HEK293 (cell line): ENCODE measurements around the gene ANK2.

Source experiments
- CTCF ChIA-PET: fragments of 350-600 bp; formaldehyde crosslinking; extraction: SDS; loops from one replicate; lab custom pipeline; 2021; ENCODE audit warnings: antibody characterized with exemption; lab: Yijun Ruan, JAX
- POLR2A ChIA-PET: fragments of 300-600 bp; formaldehyde crosslinking; extraction: SDS; loops from one replicate; lab custom pipeline; 2020; ENCODE audit warnings: antibody characterized with exemption, inconsistent platforms; lab: Yijun Ruan, JAX
- H3K27ac ChIP-seq: fragments of 200-500 bp; sonication (Bioruptor generic); 2 replicates; pipeline ENCODE4 v1.5.1; 2014; ENCODE audit warnings: low read depth, low read length, control low read depth, inconsistent platforms; ENCODE audit errors: extremely low read depth
- H3K36me3 ChIP-seq, 2 experiments: fragments of 200-500 bp in 1 of 2; sonication (Bioruptor generic) in 1 of 2; 1 replicate in 1 of 2; 2 replicates in 1 of 2; pipeline ENCODE4 v1.5.1; 2014 to 2017; ENCODE audit warnings: inconsistent platforms in 2 of 2, low read length in 2 of 2; ENCODE audit not compliant: control insufficient read depth in 2 of 2, insufficient read depth in 1 of 2
- H3K4me1 ChIP-seq: fragments of 200-500 bp; sonication (Bioruptor generic); 2 replicates; pipeline ENCODE4 v1.5.1; 2014; ENCODE audit warnings: mild to moderate bottlenecking, low read length, inconsistent platforms; ENCODE audit not compliant: control insufficient read depth, insufficient read depth
- H3K4me3 ChIP-seq: 2 replicates; pipeline ENCODE4 v1.5.1; 2011; ENCODE audit warnings: low read depth, mild to moderate bottlenecking, control low read depth, low read length, moderate library complexity
- H3K9me3 ChIP-seq: fragments of 200-500 bp; sonication (Bioruptor generic); 2 replicates; pipeline ENCODE4 v1.5.1; 2014; ENCODE audit warnings: low read depth, low read length, inconsistent platforms; ENCODE audit not compliant: control insufficient read depth, insufficient read depth
- FEZF1 ChIP-seq: fragments of 450-650 bp; formaldehyde crosslinking; IDR thresholded peaks from 2 replicates; pipeline ENCODE4 v1.5.1; 2016; ENCODE audit warnings: missing biosample characterization, missing genetic modification characterization
- KLF1 ChIP-seq: fragments of 450-650 bp; formaldehyde crosslinking; IDR thresholded peaks from 2 replicates; pipeline ENCODE4 v1.5.1; 2016; ENCODE audit warnings: missing biosample characterization, missing genetic modification characterization
- PRDM10 ChIP-seq: fragments of 450-650 bp; formaldehyde crosslinking; IDR thresholded peaks from 2 replicates; pipeline ENCODE4 v1.5.1; 2016; ENCODE audit warnings: missing biosample characterization, missing genetic modification characterization
- ZBTB20 ChIP-seq: fragments of 450-650 bp; formaldehyde crosslinking; IDR thresholded peaks from 2 replicates; pipeline ENCODE4 v1.5.1; 2016; ENCODE audit warnings: missing biosample characterization, missing genetic modification characterization
- ZNF132 ChIP-seq: fragments of 450-650 bp; formaldehyde crosslinking; IDR thresholded peaks from 2 replicates; pipeline ENCODE4 v1.5.1; 2017; ENCODE audit warnings: missing biosample characterization, missing genetic modification characterization, borderline replicate concordance
- ZNF214 ChIP-seq: fragments of 450-650 bp; formaldehyde crosslinking; IDR thresholded peaks from 2 replicates; pipeline ENCODE4 v1.5.1; 2017; ENCODE audit warnings: missing biosample characterization, mild to moderate bottlenecking, missing genetic modification characterization, borderline replicate concordance
- ZNF266 ChIP-seq: fragments of 450-650 bp; formaldehyde crosslinking; IDR thresholded peaks from 2 replicates; pipeline ENCODE4 v1.5.1; 2016; ENCODE audit warnings: missing biosample characterization, missing genetic modification characterization, low read depth
- ZNF426 ChIP-seq: fragments of 450-650 bp; formaldehyde crosslinking; IDR thresholded peaks from 2 replicates; pipeline ENCODE4 v1.5.1; 2017; ENCODE audit warnings: missing biosample characterization, missing genetic modification characterization, mild to moderate bottlenecking, inconsistent platforms, moderate library complexity
- ZNF76 ChIP-seq: fragments of 450-650 bp; formaldehyde crosslinking; IDR thresholded peaks from 2 replicates; pipeline ENCODE4; 2016; ENCODE audit warnings: low read depth, missing biosample characterization, missing genetic modification characterization, borderline replicate concordance
- ZNF843 ChIP-seq: fragments of 450-650 bp; formaldehyde crosslinking; IDR thresholded peaks from 2 replicates; pipeline ENCODE4 v1.5.1; 2016; ENCODE audit warnings: missing biosample characterization, missing genetic modification characterization
- ZSCAN30 ChIP-seq: fragments of 450-650 bp; IDR thresholded peaks from 2 replicates; pipeline ENCODE4 v1.5.1; 2018; ENCODE audit warnings: missing biosample characterization, mild to moderate bottlenecking, missing genetic modification characterization, moderate library complexity
- TF ChIP-seq, protein P1 (sequence below): fragments of 450-650 bp; formaldehyde crosslinking; IDR thresholded peaks from 2 replicates; pipeline ENCODE4 v1.5.1; 2016; ENCODE audit warnings: missing biosample characterization, missing genetic modification characterization, borderline replicate concordance
- TF ChIP-seq, protein P2 (sequence below): fragments of 450-650 bp; formaldehyde crosslinking; IDR thresholded peaks from 2 replicates; pipeline ENCODE4 v1.5.1; 2016; ENCODE audit warnings: missing biosample characterization, missing genetic modification characterization, low read depth

ANK2 gene

GRCh38 chr4:113169368-113169767 is 119.9 kb downstream of the ANK2 start:
- Histone ChIP-seq H3K9me3 (no peaks in the 10 kb centered on the region), H3K27ac (no peak overlapping the region), H3K4me3 (no peak overlapping the region), H3K36me3 (no peaks in the 10 kb centered on the region), H3K4me1 (no peaks in the 10 kb centered on the region)
- CTCF ChIA-PET = no interaction called here
- POLR2A ChIA-PET = no interaction called here
- TF ChIP-seq ZNF426 (tag by site-specific recombination) (no peak), FEZF1 (tag by site-specific recombination) (no peak), KLF1 (tag by site-specific recombination) (no peak)

- CTCF ChIA-PET = no interaction called here
- TF ChIP-seq ZSCAN30 (no peak), ZBTB20 (tag by site-specific recombination) (peak; percentile 32; the same call in 1 of the 2 replicates), ZNF132 (tag by site-specific recombination) (no peak)
- Histone ChIP-seq H3K27ac (no peak overlapping the region), H3K4me1 (no peaks in the 10 kb centered on the region), H3K4me3 (no peak overlapping the region), H3K36me3 (no peaks in the 10 kb centered on the region), H3K9me3 (no peaks in the 10 kb centered on the region)
- POLR2A ChIA-PET = no interaction called here
Measured at GRCh38 chr4:113170115-113170804, 120.8 kb downstream of the ANK2 start.

DNA sequence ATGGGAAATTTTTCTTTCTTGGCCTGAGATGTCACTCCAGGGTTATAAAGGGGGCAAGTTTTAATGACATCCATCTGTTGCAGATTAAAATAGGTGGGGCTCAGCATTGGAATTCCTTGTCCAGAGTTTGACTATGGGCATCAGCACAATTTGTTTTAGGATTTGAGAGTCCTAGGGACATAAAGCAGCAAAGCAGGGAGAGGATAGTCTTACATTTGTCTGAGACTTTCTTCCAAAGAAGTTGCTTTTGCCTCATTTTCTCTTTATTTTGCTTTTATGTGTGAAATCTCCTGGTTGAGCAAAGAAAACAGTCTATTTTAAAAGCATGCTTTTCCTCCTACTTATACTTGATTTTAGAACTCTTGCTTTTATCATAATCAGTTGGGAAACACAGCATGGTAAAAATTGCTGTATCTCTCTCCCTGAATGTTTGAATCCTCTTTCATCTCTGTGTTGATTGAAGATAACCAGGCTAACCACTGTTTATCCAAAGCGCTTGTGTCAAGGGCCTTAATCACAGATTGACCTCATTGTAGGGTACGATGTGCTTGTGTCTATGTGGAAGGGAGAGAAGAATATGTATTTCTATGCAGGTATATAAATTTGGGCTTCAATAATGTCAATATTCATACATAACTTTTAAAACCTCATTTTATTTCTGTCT is 121.5 kb downstream of the ANK2 start:
- TF ChIP-seq, protein P1, sequence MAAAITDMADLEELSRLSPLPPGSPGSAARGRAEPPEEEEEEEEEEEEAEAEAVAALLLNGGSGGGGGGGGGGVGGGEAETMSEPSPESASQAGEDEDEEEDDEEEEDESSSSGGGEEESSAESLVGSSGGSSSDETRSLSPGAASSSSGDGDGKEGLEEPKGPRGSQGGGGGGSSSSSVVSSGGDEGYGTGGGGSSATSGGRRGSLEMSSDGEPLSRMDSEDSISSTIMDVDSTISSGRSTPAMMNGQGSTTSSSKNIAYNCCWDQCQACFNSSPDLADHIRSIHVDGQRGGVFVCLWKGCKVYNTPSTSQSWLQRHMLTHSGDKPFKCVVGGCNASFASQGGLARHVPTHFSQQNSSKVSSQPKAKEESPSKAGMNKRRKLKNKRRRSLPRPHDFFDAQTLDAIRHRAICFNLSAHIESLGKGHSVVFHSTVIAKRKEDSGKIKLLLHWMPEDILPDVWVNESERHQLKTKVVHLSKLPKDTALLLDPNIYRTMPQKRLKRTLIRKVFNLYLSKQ (tag by site-specific recombination) = no peak
- TF ChIP-seq ZNF843 (tag by site-specific recombination) (no peak), ZNF214 (tag by site-specific recombination) (no peak), ZNF76 (tag by site-specific recombination) (no peak), PRDM10 (no peak), ZNF266 (tag by site-specific recombination) (no peak)
- TF ChIP-seq, protein P2, sequence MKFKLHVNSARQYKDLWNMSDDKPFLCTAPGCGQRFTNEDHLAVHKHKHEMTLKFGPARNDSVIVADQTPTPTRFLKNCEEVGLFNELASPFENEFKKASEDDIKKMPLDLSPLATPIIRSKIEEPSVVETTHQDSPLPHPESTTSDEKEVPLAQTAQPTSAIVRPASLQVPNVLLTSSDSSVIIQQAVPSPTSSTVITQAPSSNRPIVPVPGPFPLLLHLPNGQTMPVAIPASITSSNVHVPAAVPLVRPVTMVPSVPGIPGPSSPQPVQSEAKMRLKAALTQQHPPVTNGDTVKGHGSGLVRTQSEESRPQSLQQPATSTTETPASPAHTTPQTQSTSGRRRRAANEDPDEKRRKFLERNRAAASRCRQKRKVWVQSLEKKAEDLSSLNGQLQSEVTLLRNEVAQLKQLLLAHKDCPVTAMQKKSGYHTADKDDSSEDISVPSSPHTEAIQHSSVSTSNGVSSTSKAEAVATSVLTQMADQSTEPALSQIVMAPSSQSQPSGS (tag by site-specific recombination) = no peak
- no peaks in the 10 kb centered on the region for H3K4me1 ChIP-seq
- CTCF ChIA-PET = no interaction called here
- POLR2A ChIA-PET = no interaction called here
- no peak overlapping the region for H3K27ac ChIP-seq
- H3K9me3 ChIP-seq = no peaks in the 10 kb centered on the region
- no peak overlapping the region for H3K4me3 ChIP-seq
- H3K36me3 ChIP-seq = no peaks in the 10 kb centered on the region
